OCI-LY3 (cell line): ENCODE results near the gene UGT2B7.

Experiments used
- H2AFZ ChIP-seq: fragments of 200-600, 300-600 bp; shearing (Covaris generic); 2 replicates; pipeline ENCODE4 v1.6.0; 2014; ENCODE audit warnings: antibody characterized with exemption, low read depth, low read length
- H3K27ac ChIP-seq: fragments of 200-600, 300-600 bp; sonication (generic); 2 replicates; pipeline ENCODE4 v1.5.1; 2014; ENCODE audit warnings: mild to moderate bottlenecking, low read length, moderate library complexity, mixed read lengths
- H3K27me3 ChIP-seq: fragments of 200-600, 300-600 bp; sonication (generic); 2 replicates; pipeline ENCODE4 v1.6.1; 2014; ENCODE audit warnings: low read depth, low read length, mixed read lengths
- H3K36me3 ChIP-seq: fragments of 200-600, 300-600 bp; sonication (generic); replicated peaks from 2 replicates; pipeline ENCODE3; 2014; ENCODE audit warnings: low read depth, low read length, mixed read lengths
- H3K4me1 ChIP-seq: fragments of 300-600, 200-600 bp; sonication (generic); 2 replicates; pipeline ENCODE4 v1.6.1; 2014; ENCODE audit warnings: low read length, mixed read lengths
- H3K4me2 ChIP-seq: fragments of 200-600, 300-600 bp; sonication (generic); 2 replicates; pipeline ENCODE4 v1.6.1; 2014; ENCODE audit warnings: low read length, mixed read lengths
- H3K4me3 ChIP-seq: fragments of 300-600, 200-600 bp; sonication (generic); 2 replicates; pipeline ENCODE4 v1.5.1; 2014; ENCODE audit warnings: antibody characterized with exemption, mild to moderate bottlenecking, low read length, moderate library complexity
- H3K79me2 ChIP-seq: fragments of 300-600, 200-600 bp; shearing (Covaris generic); 2 replicates; pipeline ENCODE4 v1.6.1; 2014; ENCODE audit warnings: mild to moderate bottlenecking, low read length, mixed read lengths
- H3K9ac ChIP-seq: fragments of 300-600, 200-600 bp; shearing (Covaris generic); 2 replicates; pipeline ENCODE4 v1.6.0; 2014; ENCODE audit warnings: mild to moderate bottlenecking, low read length, moderate library complexity
- H3K9me3 ChIP-seq: fragments of 200-600, 300-600 bp; shearing (Covaris generic); 2 replicates; pipeline ENCODE4 v1.6.1; 2014; ENCODE audit warnings: low read length, mixed read lengths; ENCODE audit not compliant: insufficient read depth
- H4K20me1 ChIP-seq: fragments of 200-600, 300-600 bp; sonication (generic); 2 replicates; pipeline ENCODE4 v1.6.1; 2016; ENCODE audit warnings: low read length, mixed read lengths; ENCODE audit not compliant: insufficient read depth
- EZH2phosphoT487 ChIP-seq: fragments of 200-600 bp; shearing (Covaris generic); IDR thresholded peaks from 2 replicates; pipeline ENCODE4 v1.6.1; 2018; ENCODE audit warnings: antibody characterized with exemption, mixed run types, low read depth
- TF ChIP-seq, protein P1 (sequence below): fragments of 200-600, 300-600 bp; sonication (generic); IDR thresholded peaks from 2 replicates; pipeline ENCODE4 v1.5.1; 2014; ENCODE audit warnings: antibody characterized with exemption, low read length, low read depth

UGT2B7 gene

DNA sequence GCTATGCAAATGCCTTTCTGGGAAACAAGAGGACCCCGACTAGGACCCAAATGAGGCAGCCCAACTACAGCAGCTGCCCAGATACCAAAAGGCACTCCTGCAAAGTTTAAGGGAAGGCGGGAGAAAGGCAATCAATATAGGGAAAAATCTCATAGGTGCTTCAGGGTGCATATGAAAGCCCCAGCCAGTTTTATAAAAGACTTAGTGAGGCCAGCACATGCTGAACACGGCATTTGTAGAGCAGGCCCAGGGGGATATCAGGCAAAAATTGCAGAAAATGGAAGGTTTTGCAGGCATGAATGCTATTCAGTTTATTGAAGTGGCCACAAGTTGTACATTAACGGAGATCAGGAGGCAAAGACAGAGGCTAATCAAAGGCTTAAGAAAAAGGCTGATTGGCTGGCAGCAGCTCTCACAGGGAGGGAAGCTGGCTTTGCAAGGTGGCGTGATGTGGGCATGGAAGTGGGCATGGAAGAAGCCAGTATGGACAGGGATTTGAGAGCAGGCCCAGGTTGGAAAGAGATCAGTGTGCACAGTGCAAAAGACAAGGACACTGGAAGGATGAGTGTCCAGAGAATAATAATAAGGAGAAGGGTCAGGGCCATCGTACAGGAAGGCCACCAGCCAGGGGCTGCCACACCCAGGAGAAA is 37.7 kb upstream of the UGT2B7 start:
- Histone ChIP-seq H3K9me3 (no peaks in the 10 kb centered on the region), H3K79me2 (no peaks in the 10 kb centered on the region), H3K36me3 (no peaks in the 10 kb centered on the region), H3K4me1 (peaks cover 20% of the 10 kb centered on the region), H3K27ac (no peak overlapping the region), H3K4me3 (no peak overlapping the region), H4K20me1 (no peaks in the 10 kb centered on the region), H3K4me2 (peak overlapping the region; percentile 57; the same call in 1 of the 2 replicates), H2AFZ (0 out of 2 replicates have a peak overlapping the region, but pooled peaks have one; percentile 30), H3K9ac (no peak overlapping the region), H3K27me3 (no peaks in the 10 kb centered on the region)
- no peak for TF ChIP-seq EZH2phosphoT487
- TF ChIP-seq, protein P1, sequence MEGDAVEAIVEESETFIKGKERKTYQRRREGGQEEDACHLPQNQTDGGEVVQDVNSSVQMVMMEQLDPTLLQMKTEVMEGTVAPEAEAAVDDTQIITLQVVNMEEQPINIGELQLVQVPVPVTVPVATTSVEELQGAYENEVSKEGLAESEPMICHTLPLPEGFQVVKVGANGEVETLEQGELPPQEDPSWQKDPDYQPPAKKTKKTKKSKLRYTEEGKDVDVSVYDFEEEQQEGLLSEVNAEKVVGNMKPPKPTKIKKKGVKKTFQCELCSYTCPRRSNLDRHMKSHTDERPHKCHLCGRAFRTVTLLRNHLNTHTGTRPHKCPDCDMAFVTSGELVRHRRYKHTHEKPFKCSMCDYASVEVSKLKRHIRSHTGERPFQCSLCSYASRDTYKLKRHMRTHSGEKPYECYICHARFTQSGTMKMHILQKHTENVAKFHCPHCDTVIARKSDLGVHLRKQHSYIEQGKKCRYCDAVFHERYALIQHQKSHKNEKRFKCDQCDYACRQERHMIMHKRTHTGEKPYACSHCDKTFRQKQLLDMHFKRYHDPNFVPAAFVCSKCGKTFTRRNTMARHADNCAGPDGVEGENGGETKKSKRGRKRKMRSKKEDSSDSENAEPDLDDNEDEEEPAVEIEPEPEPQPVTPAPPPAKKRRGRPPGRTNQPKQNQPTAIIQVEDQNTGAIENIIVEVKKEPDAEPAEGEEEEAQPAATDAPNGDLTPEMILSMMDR = no peak

DNA sequence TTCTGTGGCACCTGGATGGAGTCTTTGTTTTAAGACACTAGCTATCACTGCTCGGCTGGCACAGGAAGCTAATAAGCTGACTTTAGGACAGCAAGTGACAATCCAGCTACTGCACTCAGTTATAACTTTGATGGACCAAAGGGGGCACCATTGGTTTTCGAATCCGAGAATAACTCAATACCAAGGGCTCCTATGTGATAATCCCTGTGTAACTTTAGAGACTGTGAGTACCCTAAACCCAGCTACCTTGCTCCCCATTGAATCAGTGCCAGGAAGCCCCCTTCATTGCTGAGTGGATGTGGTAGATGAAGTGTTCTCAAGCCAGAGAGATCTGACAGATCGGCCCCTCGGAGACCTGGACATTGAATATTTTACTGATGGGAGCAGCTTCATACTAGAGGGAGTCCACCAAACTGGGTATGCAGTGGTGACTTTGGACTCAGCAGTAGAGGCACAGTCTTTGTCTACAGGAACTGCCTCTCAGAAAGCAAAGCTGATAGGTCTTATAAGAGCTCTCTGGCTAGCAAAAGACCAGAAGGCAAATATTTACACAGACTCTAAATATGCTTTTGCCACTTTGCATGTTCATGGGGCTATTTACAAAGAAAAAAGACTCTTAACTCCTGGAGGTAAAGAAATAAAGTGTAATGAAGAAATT is 35.5 kb upstream of the UGT2B7 start:
- no peak overlapping the region for H2AFZ ChIP-seq
- peaks cover 20% of the 10 kb centered on the region for H3K4me1 ChIP-seq
- TF ChIP-seq, protein P1 = no peak
- no peak for TF ChIP-seq EZH2phosphoT487
- no peaks in the 10 kb centered on the region for H3K27me3 ChIP-seq
- no peaks in the 10 kb centered on the region for H3K36me3 ChIP-seq
- H3K4me3 ChIP-seq = no peak overlapping the region
- no peaks in the 10 kb centered on the region for H3K9me3 ChIP-seq
- no peak overlapping the region for H3K9ac ChIP-seq
- no peaks in the 10 kb centered on the region for H4K20me1 ChIP-seq
- H3K27ac ChIP-seq = no peak overlapping the region
- no peak overlapping the region for H3K4me2 ChIP-seq
- H3K79me2 ChIP-seq = no peaks in the 10 kb centered on the region

DNA sequence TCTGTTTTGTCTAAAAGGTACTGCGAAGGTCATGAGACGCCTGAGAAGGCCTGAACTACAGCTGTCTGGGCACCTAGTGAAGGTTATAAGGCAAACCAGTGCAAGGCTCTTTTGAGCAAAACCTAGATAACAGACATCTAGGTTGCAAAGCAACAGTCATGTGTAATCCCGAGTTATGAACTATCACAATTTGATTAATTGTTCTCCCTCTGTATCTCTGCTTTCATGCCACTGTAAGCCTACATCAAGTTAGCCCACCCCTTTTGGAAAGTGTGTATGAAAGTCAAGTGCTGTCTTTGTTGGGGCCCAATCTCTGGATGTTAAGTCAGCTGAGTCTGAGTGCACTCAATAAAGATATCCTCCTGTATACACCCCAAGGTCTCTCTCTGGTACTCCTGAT is 31.9 kb upstream of the UGT2B7 start:
- no peaks in the 10 kb centered on the region for H4K20me1 ChIP-seq
- no peak overlapping the region for H2AFZ ChIP-seq
- no peak for TF ChIP-seq EZH2phosphoT487
- TF ChIP-seq, protein P1 = no peak
- H3K36me3 ChIP-seq = no peaks in the 10 kb centered on the region
- H3K4me3 ChIP-seq = no peak overlapping the region
- H3K27me3 ChIP-seq = no peaks in the 10 kb centered on the region
- no peak overlapping the region for H3K27ac ChIP-seq
- no peak overlapping the region for H3K4me2 ChIP-seq
- H3K79me2 ChIP-seq = no peaks in the 10 kb centered on the region
- no peaks in the 10 kb centered on the region for H3K4me1 ChIP-seq
- H3K9ac ChIP-seq = no peak overlapping the region
- H3K9me3 ChIP-seq = no peaks in the 10 kb centered on the region

DNA sequence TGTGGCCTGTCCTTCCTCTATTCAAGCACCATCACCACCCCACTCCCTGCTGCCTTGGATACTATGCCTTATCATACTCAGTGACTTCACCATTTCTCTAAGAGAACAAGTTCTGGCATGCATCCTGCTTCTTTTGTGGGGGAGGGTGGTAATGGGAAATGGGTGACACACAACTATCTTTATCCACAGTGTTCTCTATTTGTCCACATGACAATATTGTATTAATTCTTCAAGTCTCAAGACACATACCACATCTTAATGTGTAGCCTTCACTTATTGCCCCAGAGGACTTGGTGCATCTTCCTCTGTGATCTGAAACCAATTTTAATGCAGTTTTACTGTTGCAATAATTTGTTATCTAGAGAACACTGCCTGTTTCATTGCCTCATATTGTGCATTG is 29.3 kb upstream of the UGT2B7 start:
- TF ChIP-seq, protein P1 = no peak
- no peak for TF ChIP-seq EZH2phosphoT487
- no peaks in the 10 kb centered on the region for H3K4me1 ChIP-seq
- H3K27ac ChIP-seq = no peak overlapping the region
- no peaks in the 10 kb centered on the region for H3K27me3 ChIP-seq
- H3K79me2 ChIP-seq = no peaks in the 10 kb centered on the region
- H4K20me1 ChIP-seq = no peaks in the 10 kb centered on the region
- H3K4me3 ChIP-seq = no peak overlapping the region
- no peak overlapping the region for H2AFZ ChIP-seq
- H3K9ac ChIP-seq = no peak overlapping the region
- no peak overlapping the region for H3K4me2 ChIP-seq
- no peaks in the 10 kb centered on the region for H3K36me3 ChIP-seq
- H3K9me3 ChIP-seq = no peaks in the 10 kb centered on the region
